ENCODE results near the gene MSX1.

Gene MSX1

GRCh38 chr4:4854649-4855295 lies 4.7 kb upstream of the MSX1 start:
- H3K4me3 ChIP-seq (ENCODE audit: low read depth, low read length), result no peak overlapping the region
- no peak for TF ChIP-seq CTCF (IDR thresholded peaks at IDR 0.05; ENCODE audit: low read depth, low read length)

GRCh38 chr4:4855301-4856070 lies 4.0 kb upstream of the MSX1 start:
- no peak for TF ChIP-seq CTCF (IDR thresholded peaks at IDR 0.05; ENCODE audit: low read depth, low read length)
- no peak overlapping the region for H3K4me3 ChIP-seq (ENCODE audit: low read depth, low read length)

DNA sequence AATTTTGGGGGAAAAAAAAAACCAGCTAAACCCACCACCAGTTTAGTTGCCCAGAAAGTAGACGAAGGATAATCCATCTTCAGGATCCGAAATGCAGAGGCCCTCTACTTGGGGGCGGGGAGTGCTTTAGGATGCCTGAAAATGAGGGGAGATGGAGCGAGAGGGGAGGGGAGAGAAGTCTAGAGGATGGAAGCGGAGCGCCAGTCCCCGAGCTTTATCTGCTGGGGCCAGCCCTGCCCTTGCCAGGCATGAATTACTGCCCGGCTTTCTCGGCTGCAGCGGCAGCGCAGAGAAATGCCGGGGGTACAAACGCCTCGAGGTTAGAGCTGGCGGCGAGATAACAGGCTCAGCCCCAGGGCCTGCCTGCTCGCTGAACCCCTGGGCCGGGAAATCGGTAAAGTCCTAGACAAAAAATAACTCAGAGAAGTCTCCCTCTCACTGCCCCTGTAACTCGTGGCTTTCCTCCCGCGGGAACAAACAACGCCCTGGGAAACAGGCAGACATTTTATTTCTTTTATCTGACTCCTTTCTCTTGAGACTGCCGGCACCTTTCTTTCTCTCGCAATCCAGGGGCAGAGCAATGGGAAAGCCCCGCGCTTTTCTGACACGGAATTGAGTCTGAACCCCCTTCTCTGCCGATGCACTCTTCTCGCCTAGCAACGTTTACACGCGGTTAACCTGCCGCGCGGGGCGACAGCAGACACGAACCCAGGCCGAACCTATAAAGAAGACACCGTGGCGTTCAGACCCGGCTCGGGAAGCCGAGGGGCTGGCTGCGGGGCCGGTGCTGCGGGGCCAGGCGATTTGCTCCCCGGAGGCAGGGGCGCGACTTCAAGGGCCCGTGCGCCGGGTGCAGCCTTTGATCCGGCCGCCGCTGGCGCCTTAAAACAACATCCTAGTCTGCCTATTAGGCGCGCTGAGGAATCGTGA lies 3.1 kb upstream of the MSX1 start:
- TF ChIP-seq CTCF (IDR thresholded peaks at IDR 0.05; ENCODE audit: low read depth, low read length), result no peak
- peak overlapping the region; percentile 11 for H3K4me3 ChIP-seq (ENCODE audit: low read depth, low read length)

- TF ChIP-seq CTCF (IDR thresholded peaks at IDR 0.05; ENCODE audit: low read depth, low read length), result no peak
- H3K4me3 ChIP-seq (ENCODE audit: low read depth, low read length), result no peak overlapping the region
Observed at GRCh38 chr4:4857001-4857808, 2.3 kb upstream of the MSX1 start.

GRCh38 chr4:4857809-4858508 lies 1.5 kb upstream of the MSX1 start:
- TF ChIP-seq CTCF (IDR thresholded peaks at IDR 0.05; ENCODE audit: low read depth, low read length), result no peak
- H3K4me3 ChIP-seq (ENCODE audit: low read depth, low read length), result no peak overlapping the region

DNA sequence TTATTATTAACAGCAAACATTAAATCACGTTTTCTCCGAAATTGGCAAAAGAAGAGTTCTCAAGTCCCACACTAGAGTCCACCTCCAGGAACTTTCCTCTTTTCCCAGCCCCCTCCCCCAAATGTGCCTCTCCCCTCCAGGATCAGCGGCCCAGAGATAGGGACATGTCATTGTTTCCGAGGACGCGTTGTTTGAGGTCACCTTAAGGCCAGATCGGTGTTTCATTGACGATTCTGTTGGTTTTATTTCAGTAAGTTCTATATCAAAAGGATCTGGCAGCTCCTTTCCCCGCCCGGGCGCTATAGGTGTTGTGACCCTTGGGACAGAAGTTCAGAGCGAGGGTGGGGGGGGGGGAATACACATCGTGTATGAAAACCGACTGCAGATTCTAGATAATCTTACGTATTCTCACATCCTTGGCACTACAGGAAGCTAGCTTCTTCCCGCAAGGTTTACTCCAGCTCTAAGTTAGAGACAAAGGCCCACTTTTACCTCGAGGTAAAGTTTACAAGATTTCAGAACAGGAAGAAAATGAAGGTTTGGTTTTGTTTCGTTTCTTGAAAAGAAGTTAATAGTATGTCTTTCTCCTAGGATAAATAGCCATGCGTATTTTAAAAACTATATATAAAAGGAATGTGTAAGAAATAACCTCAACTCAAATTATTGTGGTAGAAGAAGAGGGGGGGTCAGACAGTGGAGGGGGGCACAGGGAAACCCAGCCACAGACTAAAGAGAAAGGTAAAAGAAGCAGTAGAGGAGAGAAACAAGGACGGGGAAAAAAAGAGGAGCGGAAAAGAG lies 739 bp upstream of the MSX1 start:
- H3K4me3 ChIP-seq (ENCODE audit: low read depth, low read length), result peak overlapping the region; percentile 73
- TF ChIP-seq CTCF (IDR thresholded peaks at IDR 0.05; ENCODE audit: low read depth, low read length), result no peak

All from WI38 (cell line).